NCI-H1694 (cell line): ENCODE results near the gene HLA-DQA2.
"Not testable (repeated sequence)": the region's sequence is repeated elsewhere in the genome, so short reads cannot be mapped to it uniquely, and the experiment has no call there.

Experiments
- DNase-seq: peaks from one replicate; lab custom pipeline; 2025; lab: John Stamatoyannopoulos, UW

Gene HLA-DQA2

DNA sequence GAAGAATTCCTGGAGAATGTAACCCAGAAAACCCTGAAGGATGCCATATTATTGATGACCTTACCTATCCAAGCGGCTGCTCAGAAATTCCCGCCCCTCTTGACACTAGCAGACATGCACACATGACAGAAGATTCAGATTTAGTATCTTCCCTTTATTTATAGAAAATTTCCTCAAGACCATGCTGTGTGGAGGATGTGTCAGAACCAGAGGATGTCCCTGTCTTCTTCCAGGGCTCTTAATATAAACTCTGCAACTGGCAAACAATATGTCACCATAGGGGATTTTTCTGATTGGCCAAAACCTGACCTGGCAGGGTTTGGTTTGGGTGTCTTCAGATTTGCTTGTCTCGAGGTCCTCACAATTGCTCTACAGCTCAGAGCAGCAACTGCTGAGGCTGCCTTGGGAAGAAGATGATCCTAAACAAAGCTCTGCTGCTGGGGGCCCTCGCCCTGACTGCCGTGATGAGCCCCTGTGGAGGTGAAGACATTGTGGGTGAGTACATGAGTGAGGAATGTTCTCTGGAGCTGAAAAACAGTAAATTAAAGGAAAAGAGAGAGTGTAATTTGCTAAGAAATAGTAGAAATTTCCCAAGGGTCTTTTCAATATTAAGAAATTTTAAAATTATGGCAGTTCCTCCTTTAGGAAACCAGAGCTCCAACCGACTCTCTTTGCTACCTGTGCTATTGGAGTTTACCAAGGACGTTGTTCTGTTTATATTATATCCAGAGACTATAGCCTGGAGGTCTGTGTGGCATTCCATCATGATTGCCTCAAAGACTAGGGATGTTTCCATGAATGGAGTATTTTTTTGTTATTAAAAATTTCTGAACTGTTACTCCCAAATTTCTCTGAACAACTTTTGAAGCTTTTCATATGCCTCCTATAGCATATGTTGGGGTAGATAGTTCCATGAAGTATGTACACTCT is at the start of gene HLA-DQA2:
Gene HLA-DQA2 (plus strand): TSS at position 361 of the 930 bp plus-strand sequence. CDS start 53 bp downstream, at position 414.
- no peak for DNase-seq

DNA sequence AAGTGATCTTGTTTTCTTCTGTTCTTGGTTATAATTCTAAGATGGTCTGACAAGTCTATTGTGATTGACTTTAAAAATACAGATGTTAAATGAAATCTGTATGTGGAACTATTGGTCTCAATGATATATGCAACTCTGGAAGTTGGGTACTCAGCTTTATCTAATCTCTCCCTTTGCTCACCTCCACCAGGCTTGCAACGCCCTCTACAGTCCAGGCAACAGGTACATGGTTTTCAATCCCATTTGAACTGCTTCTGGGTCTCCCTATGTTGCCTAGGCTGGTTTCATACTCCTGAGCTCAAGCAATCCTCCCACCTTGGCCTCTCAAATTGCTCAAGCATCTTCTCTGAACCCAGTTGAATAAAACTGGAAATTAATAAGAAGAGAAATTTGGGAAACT is 49.2 kb upstream of the HLA-DQA2 start:
- no peak for DNase-seq

DNA sequence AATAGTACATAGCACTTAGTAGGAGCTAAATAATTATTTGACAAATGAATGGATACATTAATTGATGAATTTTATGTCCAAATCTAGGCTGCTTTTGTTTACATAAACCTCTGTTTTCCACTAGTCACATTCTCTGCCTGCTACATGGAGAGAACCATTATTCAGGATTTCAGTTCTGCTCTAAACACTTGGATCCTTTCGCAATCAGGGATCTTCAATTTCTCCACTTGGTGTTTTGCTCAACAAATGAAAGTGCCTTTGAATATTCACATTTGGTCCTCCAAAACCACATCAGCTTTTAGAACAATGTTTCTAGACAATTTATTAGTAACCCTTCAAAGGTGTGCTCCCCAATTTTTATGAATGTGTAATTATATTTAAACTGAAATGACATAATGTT is 44.2 kb upstream of the HLA-DQA2 start:
- no peak for DNase-seq

DNA sequence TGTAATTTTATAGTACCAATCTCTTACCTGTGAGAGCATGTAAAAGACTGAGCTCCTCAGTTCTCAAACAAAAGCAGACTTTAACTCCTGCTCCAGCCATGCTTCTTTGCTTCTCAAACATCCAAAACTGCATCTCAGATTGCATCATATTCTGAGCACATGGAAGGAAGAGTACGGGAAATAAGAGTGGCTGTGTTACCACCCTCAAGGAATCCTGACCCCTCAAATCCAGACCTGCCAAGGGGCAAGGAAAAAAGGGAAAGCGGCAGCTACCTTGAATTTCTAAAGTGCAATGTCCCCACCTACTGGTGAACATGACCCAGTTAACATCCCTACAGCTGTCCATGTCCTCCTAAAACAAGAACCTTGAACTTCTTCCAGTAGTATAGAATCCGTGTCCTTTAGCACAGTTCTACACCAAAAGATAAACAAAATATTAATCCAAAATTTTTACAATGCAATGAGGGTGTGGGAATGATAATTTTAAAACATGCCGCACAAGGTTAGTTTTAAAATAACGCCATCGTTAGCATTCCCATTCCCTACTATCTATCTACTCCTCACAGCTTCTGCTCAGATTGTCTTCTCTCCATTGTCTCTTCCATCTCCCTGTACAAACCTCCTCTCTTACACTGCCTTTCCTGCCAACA is 40.7 kb upstream of the HLA-DQA2 start:
- no peak for DNase-seq

DNA sequence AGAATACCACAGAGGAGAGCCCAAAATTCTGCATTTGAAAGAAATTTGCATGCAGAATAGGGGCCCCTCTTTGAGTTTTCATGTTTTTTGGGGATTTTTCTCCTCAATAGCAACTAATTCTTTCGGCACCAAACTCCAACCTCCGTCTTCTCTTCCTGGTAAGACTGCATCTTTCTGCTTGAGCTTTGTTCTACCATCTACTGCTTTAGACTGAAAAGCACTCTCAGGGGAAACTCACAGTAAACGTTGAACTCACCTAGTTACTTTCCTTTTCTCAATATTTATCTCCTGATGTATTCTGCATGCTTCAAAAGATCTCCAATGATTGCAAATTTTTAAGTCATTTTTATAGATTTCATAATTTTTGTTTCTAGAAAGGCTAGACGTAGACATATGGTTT is 37.8 kb upstream of the HLA-DQA2 start:
- DNase-seq: no peak

DNA sequence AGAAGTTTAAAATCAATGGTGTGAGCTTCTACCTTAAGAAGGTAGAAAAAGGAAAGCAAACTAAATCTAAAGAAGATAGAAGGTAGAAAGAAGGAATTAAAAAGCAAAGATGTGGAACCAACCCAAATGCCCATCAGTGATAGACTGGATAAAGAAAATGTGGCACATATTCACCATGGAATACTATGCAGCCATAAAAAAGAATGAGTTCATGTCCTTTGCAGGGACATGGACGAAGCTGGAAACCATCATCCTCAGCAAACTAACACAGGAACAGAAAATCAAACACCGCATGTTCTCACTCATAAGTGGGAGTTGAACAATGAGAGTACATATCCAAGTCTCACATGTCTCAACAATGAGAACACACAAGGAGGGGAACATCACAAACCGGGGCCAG is 36.0 kb upstream of the HLA-DQA2 start:
- not testable (repeated sequence) for DNase-seq

DNA sequence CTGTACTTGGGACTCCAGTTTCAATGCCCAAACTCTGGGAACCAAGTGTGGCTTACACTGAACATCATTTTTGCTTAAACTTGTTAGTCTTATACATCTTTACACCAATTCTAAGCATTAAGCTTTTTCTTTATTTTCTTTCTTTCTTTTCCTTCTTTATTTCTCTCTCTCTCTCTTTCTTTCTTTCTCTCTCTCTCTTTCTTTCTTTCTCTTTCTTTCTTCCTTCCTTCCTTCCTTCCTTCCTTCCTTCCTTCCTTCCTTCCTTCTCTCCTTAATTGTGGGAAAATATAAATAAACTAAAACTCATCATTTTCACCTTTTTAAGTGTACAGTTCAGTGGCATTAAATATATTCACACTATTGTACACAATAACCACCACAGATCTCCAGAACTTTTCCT is 31.6 kb upstream of the HLA-DQA2 start:
- DNase-seq: no peak

DNA sequence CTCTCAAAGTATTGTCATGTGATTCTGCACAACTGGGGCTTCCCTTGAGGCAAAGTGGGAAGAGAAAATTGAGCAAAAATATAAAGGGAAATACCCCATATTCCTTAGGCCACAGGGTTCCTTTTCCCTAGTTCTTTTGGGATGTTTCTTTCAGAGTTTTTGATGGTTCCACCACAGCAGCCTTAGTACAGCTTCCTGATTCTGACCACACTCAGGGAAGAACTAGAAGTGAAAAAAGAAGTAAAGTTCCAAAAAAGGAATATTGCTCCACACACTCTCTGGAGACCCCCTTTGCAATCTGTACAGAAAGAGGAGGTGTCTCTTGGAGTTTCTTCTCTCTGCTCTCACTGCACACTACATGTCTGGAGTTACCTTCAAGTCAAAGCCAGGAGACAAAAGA is 27.9 kb upstream of the HLA-DQA2 start:
- no peak for DNase-seq

DNA sequence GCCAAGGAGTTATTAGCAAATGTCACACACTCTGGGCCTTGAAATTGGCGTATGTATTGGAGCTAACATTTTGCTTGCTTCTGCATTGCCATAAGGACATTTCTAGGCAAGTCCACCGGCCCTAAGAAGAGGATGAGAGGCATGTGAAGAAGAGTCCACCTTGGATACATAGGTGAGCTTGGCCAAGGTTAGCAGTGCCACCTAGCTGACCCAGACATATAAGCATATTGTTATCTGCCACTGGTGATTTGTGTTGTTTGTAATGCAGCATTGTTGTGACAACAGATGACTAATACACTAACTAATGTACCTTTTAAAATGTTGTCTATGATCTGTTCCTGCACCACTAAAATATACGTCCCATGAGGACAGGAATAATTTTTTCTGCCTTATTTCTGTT is 24.8 kb upstream of the HLA-DQA2 start:
- DNase-seq: no peak

DNA sequence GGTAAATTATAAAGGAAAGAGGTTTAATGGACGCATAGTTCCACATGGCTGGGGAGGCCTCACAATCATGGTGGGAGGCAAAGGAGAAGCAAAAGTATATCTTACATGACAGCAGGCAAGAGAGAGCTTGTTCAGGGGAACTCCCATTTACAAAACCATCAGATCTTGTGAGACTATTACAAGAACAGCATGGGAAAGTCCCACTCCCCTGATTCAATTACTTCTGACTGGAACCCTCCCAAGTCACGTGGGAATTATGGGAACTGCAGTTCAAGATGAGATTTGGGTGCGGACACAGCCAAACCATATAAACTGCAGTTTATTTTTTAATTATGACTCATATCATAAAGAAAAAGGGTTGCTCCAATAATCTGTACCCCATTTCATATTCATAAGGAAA is 22.3 kb upstream of the HLA-DQA2 start:
- no peak for DNase-seq

DNA sequence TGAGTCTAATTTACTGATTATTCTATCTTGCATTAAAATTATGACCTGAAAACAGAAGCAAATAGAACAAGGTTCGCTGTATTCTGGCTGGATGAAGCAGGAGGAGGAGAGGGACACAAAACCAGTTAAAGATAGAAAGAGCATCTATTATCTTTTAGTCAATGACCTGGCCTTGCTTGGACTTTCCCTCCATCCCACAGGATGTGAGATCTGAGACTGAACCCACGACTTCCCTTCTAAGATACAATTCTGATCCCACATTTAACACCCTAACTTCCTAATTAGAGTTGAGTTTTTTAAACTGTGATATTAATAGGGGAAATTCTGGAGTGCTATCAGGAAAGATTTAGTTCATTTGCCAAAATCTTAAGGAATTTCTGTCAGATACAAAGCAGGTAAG is 3.1 kb upstream of the HLA-DQA2 start:
- DNase-seq: no peak

DNA sequence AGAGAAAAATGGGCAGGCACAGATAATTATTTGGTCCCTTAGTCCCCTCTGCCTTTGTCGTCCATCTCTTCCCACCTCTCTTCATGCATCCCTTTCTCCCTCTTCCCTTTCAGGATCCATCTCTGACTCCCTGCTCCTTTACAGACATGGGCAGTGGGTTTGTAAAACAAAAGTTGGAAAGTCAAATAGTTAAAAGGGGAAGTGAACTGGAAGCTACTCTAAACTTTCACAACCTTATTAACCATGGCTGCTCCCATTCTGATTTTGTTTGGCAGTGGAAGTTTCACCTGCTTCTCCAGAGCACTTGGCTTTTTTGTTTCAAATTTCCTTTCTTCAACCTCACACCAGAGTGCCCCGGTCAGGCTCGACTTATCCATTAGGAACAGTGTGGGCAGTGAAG is 1.2 kb downstream of the HLA-DQA2 start:
- DNase-seq: no peak

DNA sequence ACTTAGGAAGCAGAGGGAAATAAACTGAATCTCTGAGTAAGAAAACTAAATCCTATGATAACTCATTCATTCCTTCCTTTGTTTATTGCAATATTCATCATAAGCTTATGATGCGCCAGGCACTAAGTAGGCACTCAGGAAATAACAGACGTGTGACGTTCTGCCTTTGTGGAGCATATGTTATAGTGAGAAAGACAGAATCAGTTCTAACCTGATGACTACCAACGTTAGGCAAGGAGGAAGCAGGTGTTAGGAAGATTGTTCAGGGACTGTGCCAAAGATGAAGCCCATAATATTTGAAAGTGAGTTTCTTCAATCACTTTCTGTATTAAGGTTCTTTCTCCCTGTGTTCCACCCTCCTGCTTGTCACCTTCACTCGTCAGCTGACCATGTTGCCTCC is 3.6 kb downstream of the HLA-DQA2 start:
- DNase-seq: no peak

DNA sequence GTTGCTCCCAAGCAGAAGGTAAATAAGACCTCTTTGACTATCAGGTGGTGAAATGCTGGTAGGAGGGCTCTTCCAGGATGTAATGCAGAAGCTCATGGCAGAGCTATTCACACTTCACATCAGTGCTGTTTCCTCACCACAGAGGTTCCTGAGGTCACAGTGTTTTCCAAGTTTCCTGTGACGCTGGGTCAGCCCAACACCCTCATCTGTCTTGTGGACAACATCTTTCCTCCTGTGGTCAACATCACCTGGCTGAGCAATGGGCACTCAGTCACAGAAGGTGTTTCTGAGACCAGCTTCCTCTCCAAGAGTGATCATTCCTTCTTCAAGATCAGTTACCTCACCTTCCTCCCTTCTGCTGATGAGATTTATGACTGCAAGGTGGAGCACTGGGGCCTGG is 4.5 kb downstream of the HLA-DQA2 start:
- DNase-seq: not testable (repeated sequence)

DNA sequence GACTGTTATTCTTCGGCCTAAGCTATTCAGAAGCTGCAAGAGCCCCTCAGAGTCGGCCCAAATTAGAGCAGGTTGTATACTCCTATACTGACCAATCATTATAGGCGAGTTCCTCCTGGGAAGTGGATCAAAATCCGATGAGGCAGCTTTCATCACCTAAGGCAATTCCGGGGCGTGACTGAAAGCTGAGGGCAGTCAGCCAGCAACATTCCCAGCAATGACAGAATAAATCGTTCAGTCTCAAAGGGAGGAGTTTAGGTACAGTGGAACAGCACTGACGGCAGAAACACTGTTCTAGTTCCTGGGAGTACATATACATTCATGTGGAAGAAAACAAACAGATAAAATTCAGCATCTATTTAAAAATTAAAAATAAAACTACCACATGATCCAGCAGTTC is 11.4 kb downstream of the HLA-DQA2 start:
- no peak for DNase-seq

DNA sequence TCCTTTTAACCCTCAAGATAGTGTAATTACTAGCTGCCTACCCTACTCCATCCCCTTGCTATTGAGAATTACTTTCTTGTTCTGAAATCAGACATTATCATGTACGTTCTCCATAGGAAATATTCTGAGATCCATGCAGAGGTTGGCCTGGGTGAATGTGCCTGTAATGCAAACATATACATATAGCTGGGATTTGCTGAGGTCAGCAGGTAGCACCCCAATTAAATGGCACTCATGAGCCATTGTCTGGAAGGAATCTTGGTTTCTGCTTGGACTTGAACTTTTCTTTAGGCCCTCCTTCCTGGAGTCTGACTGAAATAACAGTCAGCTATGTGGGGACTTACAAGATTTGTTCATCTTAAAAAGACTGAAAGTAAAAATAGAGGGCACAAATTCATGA is 18.5 kb downstream of the HLA-DQA2 start:
- DNase-seq: no peak

DNA sequence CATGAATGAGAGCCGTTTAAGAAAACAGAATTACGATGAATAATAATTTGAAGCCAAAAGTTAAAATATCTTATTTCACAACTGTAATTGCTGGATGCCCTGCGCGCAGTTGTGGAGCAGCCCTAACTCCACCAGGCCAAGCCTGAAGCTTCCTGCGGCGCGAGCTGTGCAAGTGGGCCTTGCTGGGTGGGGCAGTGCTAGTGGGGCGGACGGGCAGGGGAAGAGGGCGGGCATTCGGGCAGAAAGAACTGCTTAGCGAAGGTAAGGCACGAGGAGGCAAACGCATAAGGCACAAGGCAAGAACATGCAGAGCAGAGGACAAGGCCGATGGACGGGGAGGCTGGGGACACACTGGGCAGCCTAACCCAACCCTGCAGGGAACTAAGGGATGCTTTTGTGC is 19.9 kb downstream of the HLA-DQA2 start:
- no peak for DNase-seq

DNA sequence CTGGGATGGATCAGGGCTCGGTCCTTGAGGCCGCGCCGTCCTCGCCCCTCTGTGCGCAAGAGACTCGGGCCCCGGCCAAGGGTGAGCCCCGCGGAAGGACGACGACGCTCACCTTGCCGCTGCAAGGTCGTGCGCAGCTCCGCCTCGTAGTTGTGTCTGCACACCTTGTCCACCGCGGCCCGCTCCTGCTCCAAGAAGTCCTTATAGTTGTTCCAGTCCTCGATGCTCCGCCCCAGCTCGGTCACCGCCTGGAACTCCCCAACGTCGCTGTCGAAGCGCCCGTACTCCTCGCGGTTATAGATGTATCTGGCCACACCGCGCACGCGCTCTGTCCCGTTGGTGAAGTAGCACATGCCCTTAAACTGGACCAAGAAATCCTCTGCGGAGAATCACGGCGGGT is 20.4 kb downstream of the HLA-DQA2 start:
- DNase-seq: no peak

DNA sequence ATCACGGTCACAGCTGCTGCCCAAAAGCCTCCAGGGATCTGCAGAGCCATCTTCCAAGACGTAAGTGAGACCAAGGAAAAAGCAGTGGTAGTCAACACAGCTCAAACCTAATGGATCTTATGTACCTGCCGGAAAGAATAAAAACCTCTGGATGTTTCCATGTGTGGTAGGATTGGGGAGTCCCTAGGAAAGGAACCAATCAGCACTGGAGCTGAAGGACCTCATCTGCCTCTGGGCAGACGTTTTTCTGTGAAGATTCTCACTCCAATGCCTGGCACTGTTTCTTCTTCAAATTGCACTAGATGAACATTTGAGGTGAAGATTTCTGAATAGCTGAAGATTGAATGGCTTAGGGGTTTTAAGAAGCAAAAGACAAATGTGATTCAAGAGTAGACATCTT is 22.2 kb downstream of the HLA-DQA2 start, which contains the start of gene HLA-DQB2:
Gene HLA-DQB2 (minus strand): TSS at position 112 of the 400 bp plus-strand sequence. CDS start 62 bp downstream, at position 50.
- no peak for DNase-seq

DNA sequence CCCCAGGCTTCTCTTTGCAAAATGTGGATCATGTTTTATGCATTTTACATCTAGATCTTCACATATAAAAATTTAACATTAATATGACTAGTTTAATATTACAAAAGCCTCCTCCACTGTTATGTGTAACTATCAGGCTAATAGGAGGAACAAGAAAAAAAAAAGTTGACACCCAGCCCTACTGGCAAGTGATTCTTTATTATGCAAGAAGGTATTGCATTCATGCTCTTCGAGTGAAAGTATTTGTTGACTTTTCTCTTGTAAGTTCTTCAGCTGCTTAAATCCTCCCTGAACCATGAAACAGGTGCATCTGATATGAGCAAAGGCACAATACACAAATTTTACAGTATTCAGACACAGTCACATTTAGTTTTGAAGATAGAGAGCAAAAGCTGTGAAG is 22.9 kb downstream of the HLA-DQA2 start:
- DNase-seq: no peak

DNA sequence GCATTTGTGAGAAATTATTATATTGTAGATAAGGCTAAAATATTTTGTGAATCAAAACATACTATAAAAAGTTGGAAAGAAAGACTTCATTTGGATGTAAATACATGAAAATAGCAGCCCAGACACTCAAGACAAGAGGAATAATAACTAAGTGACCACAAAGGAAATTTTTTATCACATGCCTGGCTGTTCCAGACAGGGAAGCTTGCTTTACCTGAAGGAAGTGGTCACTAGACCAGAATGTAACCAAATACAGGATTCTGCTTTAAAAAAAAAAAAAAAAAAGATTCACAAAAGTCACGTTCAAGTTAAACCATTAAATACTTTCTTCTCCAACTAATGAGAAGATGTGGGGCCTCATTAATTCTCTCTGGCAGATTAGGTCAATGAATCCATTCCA is 31.5 kb downstream of the HLA-DQA2 start:
- DNase-seq: no peak

DNA sequence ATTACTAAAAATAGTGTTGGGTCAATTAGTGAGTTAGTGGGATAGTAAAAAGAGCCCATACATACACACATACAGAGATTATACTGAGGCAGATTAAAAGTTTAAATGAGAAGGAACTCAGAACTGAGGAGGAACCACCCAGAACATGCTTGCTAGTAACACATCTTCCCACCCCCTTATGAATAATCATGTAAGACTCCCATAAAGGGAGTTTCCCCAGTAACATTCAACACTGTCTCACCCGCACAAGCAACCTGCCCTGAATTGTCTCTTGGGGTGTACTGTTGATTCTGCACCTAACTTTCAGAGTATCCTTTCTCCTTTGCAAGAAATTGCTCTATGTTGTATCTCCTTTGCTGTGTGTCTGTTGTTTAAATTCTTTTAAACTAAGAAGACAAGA is 33.2 kb downstream of the HLA-DQA2 start:
- DNase-seq: no peak

DNA sequence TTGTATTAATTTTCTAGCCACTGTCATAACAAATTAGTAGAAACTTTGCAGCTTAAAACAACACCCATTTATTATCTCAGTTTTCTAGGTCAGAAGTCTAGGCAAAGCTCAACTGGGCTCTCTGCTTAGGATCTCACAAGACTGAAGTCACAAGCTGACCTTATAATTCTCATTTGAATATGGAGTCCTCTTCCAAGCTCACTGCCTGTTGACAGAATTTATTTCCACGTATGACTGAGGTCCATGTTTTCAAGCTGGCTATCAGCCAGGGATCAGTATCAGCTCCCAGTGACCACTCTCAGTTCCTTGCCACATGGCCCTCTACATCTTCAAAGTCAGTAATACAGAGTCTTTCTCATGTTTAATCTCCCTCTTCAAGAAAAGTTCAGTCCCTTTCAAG is 33.9 kb downstream of the HLA-DQA2 start:
- DNase-seq: no peak
